ENCODE data around the gene SPTBN4. TPM values are rescaled to one million over a fixed set of nuclear protein-coding genes. Genes with fewer than 3 reads are reported as not detected.

SPTBN4 gene
- total RNA-seq, 1 donor from 2014 or later: 3.4 TPM

DNA sequence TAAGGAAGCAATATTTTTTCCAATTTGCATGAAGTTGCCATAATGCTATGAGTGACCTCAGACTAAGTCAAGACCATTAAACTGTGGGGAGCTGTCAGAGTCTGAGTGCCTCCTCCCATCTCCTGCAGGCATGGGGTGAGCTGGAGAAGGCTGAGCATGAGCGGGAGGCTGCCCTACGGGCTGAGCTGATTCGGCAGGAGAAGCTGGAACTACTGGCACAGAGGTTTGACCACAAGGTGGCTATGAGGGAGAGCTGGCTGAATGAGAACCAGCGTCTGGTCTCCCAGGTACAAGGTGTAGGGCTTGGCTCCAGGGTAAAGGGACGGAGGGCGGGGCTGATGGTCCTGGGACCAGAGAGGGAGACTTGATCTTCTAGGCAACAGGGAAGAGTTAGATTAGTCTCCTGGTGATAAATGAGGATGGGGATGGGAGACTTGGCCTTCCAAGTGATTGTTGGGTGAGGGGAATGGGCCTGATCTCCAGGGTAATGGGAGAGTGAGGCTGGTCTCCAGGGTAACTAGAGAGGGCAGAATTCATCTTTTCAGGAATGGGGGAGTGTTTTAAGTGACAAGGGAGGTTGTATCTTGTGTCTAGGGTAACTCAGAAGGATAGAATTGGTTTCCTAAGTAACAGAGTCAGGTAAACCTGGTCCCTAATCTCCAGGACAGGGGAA is 36.0 kb downstream of the SPTBN4 start:
- H3K4me1 Mint-ChIP-seq: no peaks in the 10 kb centered on the region
- H3K4me3 Mint-ChIP-seq: no peak overlapping the region
- H3K9me3 Mint-ChIP-seq: no peaks in the 10 kb centered on the region
- no peaks in the 10 kb centered on the region for H3K36me3 Mint-ChIP-seq
- no peak overlapping the region for H3K27ac Mint-ChIP-seq
- DNase-seq (ENCODE audit: low spot score in 2 of 2, unreplicated experiment in 2 of 2): no peak
- H3K27me3 Mint-ChIP-seq (ENCODE audit: low read depth): peaks cover 58% of the 10 kb centered on the region
- TF ChIP-seq, protein P1, sequence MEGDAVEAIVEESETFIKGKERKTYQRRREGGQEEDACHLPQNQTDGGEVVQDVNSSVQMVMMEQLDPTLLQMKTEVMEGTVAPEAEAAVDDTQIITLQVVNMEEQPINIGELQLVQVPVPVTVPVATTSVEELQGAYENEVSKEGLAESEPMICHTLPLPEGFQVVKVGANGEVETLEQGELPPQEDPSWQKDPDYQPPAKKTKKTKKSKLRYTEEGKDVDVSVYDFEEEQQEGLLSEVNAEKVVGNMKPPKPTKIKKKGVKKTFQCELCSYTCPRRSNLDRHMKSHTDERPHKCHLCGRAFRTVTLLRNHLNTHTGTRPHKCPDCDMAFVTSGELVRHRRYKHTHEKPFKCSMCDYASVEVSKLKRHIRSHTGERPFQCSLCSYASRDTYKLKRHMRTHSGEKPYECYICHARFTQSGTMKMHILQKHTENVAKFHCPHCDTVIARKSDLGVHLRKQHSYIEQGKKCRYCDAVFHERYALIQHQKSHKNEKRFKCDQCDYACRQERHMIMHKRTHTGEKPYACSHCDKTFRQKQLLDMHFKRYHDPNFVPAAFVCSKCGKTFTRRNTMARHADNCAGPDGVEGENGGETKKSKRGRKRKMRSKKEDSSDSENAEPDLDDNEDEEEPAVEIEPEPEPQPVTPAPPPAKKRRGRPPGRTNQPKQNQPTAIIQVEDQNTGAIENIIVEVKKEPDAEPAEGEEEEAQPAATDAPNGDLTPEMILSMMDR (IDR thresholded peaks at IDR 0.05; ENCODE audit: unreplicated experiment): no peak

DNA sequence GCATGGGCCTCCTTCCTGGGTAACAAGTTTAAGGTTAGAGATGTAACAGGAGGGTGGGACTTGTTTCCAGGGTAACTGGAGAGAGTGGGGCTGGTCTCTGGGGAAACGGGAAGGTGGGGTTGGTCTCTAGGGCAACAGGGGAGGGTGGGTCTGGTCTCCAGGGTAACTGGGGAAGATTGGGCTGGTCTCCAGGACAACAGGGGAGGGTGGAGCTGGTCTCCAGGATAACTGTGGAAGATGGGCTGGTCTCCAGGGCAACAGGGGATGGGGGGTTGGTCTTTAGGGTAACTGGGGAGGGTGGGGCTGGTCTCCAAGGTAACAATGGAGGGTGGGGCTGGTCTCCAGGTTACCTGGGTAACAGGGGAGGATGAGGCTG is 36.5 kb downstream of the SPTBN4 start:
- Mint-ChIP-seq H3K4me1 (no peaks in the 10 kb centered on the region), H3K27ac (no peak overlapping the region), H3K9me3 (no peaks in the 10 kb centered on the region), H3K36me3 (no peaks in the 10 kb centered on the region), H3K27me3 (ENCODE audit: low read depth) (peaks cover 61% of the 10 kb centered on the region), H3K4me3 (no peak overlapping the region)
- TF ChIP-seq, protein P1 (IDR thresholded peaks at IDR 0.05; ENCODE audit: unreplicated experiment): no peak
- DNase-seq (ENCODE audit: low spot score in 2 of 2, unreplicated experiment in 2 of 2): no peak

DNA sequence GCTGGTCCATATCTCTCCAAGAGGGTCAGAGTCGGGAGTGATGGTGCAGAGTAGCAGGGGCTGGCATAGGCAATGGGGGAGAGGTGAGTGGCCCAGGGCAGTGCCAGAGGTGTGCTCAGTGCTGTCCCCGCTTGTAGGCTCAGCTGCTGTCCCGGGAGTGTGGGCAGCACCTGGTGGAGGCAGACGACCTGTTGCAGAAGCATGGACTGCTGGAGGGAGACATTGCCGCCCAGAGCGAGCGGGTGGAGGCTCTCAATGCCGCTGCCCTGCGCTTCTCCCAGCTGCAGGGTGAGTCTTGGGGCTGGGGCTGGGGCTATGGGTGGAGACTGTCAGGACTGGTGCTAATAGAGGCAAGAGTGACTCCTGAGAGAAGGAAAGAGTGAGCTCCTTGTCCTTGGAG is 39.3 kb downstream of the SPTBN4 start:
- Mint-ChIP-seq H3K4me1 (no peaks in the 10 kb centered on the region), H3K9me3 (no peaks in the 10 kb centered on the region), H3K27me3 (ENCODE audit: low read depth) (peaks cover 76% of the 10 kb centered on the region)

DNA sequence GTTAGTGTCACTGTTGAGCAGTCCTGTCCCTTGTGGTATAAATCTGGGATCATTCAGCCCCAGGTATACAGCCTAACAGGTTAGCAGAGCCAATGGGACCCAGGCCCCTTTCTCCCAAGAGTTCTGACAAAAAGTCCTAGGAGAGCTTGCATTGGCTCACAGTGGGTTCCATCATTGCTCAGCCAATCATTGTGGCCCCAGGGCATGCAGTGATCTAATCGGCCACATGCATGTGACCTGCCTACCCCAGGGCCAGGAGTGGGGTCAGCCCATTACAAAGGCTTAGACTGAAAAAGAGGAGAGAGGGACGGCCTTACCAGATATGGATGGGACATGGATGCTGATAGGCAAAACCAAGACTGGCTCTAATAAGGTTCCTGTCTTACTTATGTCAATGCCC is 41.1 kb downstream of the SPTBN4 start:
- TF ChIP-seq, protein P1 (IDR thresholded peaks at IDR 0.05; ENCODE audit: unreplicated experiment): no peak
- no peak for DNase-seq (ENCODE audit: low spot score in 2 of 2, unreplicated experiment in 2 of 2)
- H3K27ac Mint-ChIP-seq: no peak overlapping the region
- no peaks in the 10 kb centered on the region for H3K36me3 Mint-ChIP-seq
- H3K4me1 Mint-ChIP-seq: no peaks in the 10 kb centered on the region
- no peaks in the 10 kb centered on the region for H3K9me3 Mint-ChIP-seq
- no peak overlapping the region for H3K4me3 Mint-ChIP-seq
- H3K27me3 Mint-ChIP-seq (ENCODE audit: low read depth): peaks cover 81% of the 10 kb centered on the region

More for the DNA sequence above, 39.3 kb downstream of the SPTBN4 start:
- Mint-ChIP-seq H3K27ac (no peak overlapping the region), H3K36me3 (no peaks in the 10 kb centered on the region), H3K4me3 (no peak overlapping the region)
- no peak for DNase-seq (ENCODE audit: low spot score in 2 of 2, unreplicated experiment in 2 of 2)
- TF ChIP-seq, protein P1 (IDR thresholded peaks at IDR 0.05; ENCODE audit: unreplicated experiment): no peak

DNA sequence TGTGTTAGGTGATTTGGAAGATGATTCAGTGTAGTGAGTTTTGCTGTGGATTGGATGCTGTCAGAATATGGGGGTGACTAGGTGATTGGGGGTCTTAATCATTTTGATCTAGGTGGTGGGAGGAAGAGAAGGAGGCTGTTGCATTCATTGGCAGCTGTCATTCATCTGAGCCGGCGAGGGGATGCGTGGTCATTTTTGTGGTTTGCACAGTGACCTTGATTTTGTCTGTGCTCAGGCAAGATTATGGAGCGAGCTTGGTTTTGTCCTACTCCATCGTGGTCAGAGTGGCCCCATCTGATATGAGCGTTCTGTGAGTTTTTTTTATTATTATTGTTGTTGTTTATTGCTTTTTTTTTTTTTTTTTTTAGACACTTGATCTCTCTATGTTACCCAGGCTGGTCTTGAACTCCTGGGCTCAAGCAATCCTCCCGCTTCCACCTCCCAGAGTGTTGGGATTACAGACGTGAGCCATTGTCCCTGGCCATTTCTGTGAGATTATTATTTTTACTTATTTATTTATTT is 42.0 kb downstream of the SPTBN4 start:
- DNase-seq (ENCODE audit: low spot score in 2 of 2, unreplicated experiment in 2 of 2): no peak
- no peak overlapping the region for H3K27ac Mint-ChIP-seq
- no peak overlapping the region for H3K4me3 Mint-ChIP-seq
- no peaks in the 10 kb centered on the region for H3K9me3 Mint-ChIP-seq
- H3K36me3 Mint-ChIP-seq: no peaks in the 10 kb centered on the region
- TF ChIP-seq, protein P1 (IDR thresholded peaks at IDR 0.05; ENCODE audit: unreplicated experiment): no peak
- peaks cover 79% of the 10 kb centered on the region for H3K27me3 Mint-ChIP-seq (ENCODE audit: low read depth)
- no peaks in the 10 kb centered on the region for H3K4me1 Mint-ChIP-seq

Measured in mesothelial cell of epicardium (in vitro differentiated cells).